Sigmoid colon (tissue), 7 donors: ENCODE results near the gene F2RL1. TPM values are rescaled to one million over a fixed set of nuclear protein-coding genes. Genes with fewer than 3 reads are reported as not detected.
"Not testable (repeated sequence)": the region's sequence is repeated elsewhere in the genome, so short reads cannot be mapped to it uniquely, and the experiment has no call there.

Experiments
- DNase-seq: peaks from one replicate; pipeline ENCODE4 v3.0.0-alpha.2; 2019
- H3K27ac ChIP-seq, 4 donors: fragments of 200-600 bp; sonication (generic); one replicate each; pipeline ENCODE4 v1.5.1; 2016 to 2019; ENCODE audit warnings: mild to moderate bottlenecking in 1 of 4
- H3K27me3 ChIP-seq, 3 donors: fragments of 200-600 bp; sonication (generic); one replicate each; pipeline ENCODE4 v1.5.1; 2019; ENCODE audit warnings: mild to moderate bottlenecking in 1 of 3
- H3K36me3 ChIP-seq, 4 donors: fragments of 200-600 bp; sonication (generic); one replicate each; pipeline ENCODE4 v1.5.1; 2016 to 2019
- H3K4me1 ChIP-seq, 4 donors: fragments of 200-600 bp; sonication (generic); one replicate each; pipeline ENCODE4 v1.5.1; 2017 to 2019
- H3K4me3 ChIP-seq, 4 donors: fragments of 200-600 bp; sonication (generic); one replicate each; pipeline ENCODE4 v1.5.1; 2017 to 2019; ENCODE audit warnings: mild to moderate bottlenecking in 2 of 4, moderate library complexity in 1 of 4
- H3K9me3 ChIP-seq, 4 donors: fragments of 200-600 bp in 3 of 4; sonication (generic) in 3 of 4; one replicate each; pipeline versions ENCODE4 v1.5.1 to v1.6.1; 2013 to 2019
- EP300 ChIP-seq, 4 donors: sonication (generic); formaldehyde crosslinking; IDR thresholded peaks; one replicate each; pipeline ENCODE4 v1.6.1; 2017; ENCODE audit warnings: antibody characterized with exemption in 4 of 4
- POLR2A ChIP-seq, 2 donors: fragments of 450-650 bp; IDR thresholded peaks; one replicate each; pipeline ENCODE4 v1.6.1; 2016; ENCODE audit warnings: antibody characterized with exemption in 2 of 2, mild to moderate bottlenecking in 2 of 2, moderate library complexity in 2 of 2
- POLR2AphosphoS5 ChIP-seq, 4 donors: sonication (generic); formaldehyde crosslinking; IDR thresholded peaks; one replicate each; pipeline ENCODE4 v1.6.1; 2017; ENCODE audit warnings: antibody characterized with exemption in 4 of 4
- WGBS, 2 donors: extraction: QIAGEN DNeasy Blood & Tissue Kit; methylation state at CpG; one replicate each; pipeline ENCODE4 v1.1.7; 2013; 5-methylcytosine and 5-hydroxymethylcytosine counted together
- intact Hi-C: fragments of 100-400 bp; cut with DNase I; formaldehyde crosslinking; loops from one replicate; pipeline ENCODE4 v1.15.1; 2023
- polyA plus RNA-seq, 3 donors: library from polyadenylated mRNA; stranded (reverse); fragments of 200-250 nt; gene quantifications; one replicate each; pipeline ENCODE4 v1.2.3, GENCODE V29; 2013
- total RNA-seq, 4 donors: library from RNA; depleted of rRNA; stranded (reverse); fragments of >200 nt; gene quantifications; one replicate each; pipeline ENCODE4 v1.1.0, GENCODE V29; 2016
- TF ChIP-seq, protein P1 (sequence below), 4 experiments: fragments of 450-650 bp in 3 of 4; fragments of 200-600 bp in 1 of 4; IDR thresholded peaks; one replicate each; pipeline ENCODE4 v1.5.1; 2016 to 2019; ENCODE audit warnings: antibody characterized with exemption in 4 of 4, mild to moderate bottlenecking in 3 of 4, moderate library complexity in 2 of 4
- donor health status: healthy with polysubstance abuse.
- donor health status: Bipolar disorder and iron deficiency.
- donor health status: healthy.

F2RL1 gene
- total and polyA plus RNA-seq, 7 donors = 0.16 to 51.7 (median 0.55) TPM

DNA sequence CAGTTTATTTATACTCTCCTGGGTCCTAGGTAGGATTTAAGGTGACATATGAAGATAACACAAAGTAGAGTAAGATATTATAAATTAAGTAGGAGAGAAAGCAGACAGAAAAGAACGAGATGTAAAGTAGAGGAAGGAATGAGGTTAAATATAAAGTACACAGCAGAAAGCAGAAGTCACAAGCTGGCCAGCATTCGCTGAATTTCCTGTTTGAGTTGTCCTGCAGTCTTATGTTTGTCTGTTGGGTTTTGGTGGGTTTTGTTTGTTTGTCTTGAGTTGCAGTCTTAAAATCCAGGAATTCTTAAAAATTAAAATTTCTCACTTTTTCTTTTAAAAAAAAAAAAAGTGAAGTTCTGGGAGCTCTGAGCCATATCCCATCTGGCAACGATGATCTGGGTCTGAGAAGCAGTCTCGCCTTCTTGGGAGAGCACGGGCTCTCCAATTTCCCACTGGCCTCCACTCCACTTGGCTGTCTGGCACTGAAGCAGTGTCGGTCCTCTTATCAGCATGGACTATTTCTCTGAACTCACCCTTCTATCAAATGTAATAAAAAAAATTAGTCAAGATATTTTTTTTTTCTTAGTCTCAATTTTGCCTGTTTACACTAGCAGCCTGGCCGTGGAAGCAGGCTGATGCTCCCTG lies 33.0 kb downstream of the F2RL1 start:
- intact Hi-C loops = no loop called here
- Histone ChIP-seq H3K4me3 (no peak overlapping the region), H3K27me3 (no peaks in the 10 kb centered on the region), H3K4me1 (no peaks in the 10 kb centered on the region), H3K9me3 (no peaks in the 10 kb centered on the region), H3K27ac (peak overlapping the region in 1 of 4 donors; percentile 31), H3K36me3 (no peaks in the 10 kb centered on the region)
- DNase-seq = no peak
- no peak for TF ChIP-seq POLR2A (IDR thresholded peaks at IDR 0.05)
- TF ChIP-seq POLR2AphosphoS5 (IDR thresholded peaks at IDR 0.05) = no peak
- TF ChIP-seq EP300 (IDR thresholded peaks at IDR 0.05) = no peak
- TF ChIP-seq, protein P1, sequence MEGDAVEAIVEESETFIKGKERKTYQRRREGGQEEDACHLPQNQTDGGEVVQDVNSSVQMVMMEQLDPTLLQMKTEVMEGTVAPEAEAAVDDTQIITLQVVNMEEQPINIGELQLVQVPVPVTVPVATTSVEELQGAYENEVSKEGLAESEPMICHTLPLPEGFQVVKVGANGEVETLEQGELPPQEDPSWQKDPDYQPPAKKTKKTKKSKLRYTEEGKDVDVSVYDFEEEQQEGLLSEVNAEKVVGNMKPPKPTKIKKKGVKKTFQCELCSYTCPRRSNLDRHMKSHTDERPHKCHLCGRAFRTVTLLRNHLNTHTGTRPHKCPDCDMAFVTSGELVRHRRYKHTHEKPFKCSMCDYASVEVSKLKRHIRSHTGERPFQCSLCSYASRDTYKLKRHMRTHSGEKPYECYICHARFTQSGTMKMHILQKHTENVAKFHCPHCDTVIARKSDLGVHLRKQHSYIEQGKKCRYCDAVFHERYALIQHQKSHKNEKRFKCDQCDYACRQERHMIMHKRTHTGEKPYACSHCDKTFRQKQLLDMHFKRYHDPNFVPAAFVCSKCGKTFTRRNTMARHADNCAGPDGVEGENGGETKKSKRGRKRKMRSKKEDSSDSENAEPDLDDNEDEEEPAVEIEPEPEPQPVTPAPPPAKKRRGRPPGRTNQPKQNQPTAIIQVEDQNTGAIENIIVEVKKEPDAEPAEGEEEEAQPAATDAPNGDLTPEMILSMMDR (IDR thresholded peaks at IDR 0.05) = no peak
- 51 to 65% methylated on average over 7 of the region's 7 CpGs for WGBS, 2 donors

DNA sequence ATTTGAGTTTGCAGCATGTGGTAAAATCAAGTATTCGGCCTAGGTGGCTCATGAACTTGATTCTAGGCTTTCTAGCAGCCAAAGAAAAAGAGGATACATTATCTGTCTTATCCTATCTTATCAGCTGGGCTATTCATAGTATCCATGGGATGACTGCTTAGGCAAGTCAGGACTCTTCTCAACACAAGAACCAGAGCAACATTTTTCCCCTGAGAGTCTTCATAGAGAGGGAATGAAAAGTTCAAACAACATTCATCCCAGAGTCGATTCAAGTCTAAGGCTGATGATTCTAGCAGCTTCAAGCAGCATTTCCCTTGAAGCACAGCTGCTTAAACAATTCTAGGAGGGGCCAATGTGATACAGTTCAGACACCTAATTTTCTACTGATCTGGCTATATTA lies 33.9 kb downstream of the F2RL1 start:
- no peaks in the 10 kb centered on the region for H3K9me3 ChIP-seq
- intact Hi-C loops = no loop called here
- TF ChIP-seq, protein P1 (IDR thresholded peaks at IDR 0.05) = no peak
- no peaks in the 10 kb centered on the region for H3K27me3 ChIP-seq
- H3K4me3 ChIP-seq = no peak overlapping the region
- H3K36me3 ChIP-seq = no peaks in the 10 kb centered on the region
- H3K4me1 ChIP-seq = no peaks in the 10 kb centered on the region
- no peak overlapping the region for H3K27ac ChIP-seq
- 71 to 78% methylated on average over 2 of the region's 2 CpGs for WGBS, 2 donors
- no peak for DNase-seq

DNA sequence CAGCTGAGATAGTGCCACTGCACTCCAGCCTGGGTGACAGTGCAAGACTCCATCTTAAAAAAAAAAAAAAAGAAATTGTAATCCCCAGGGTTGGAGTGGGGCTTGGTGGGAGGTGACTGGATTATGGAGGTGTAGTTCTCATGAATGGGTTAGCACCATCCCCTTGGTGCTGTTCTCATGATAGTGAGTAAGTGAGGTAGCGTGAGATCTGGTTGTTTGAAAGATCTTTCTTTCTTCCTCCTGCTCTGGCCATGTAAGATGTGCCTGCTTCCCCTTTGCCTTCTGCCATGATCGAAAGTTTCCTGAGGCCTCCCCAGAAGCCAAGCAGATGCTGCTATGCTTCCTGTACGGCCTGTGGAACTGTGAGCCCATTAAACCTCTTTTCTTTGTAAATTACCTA lies 34.9 kb downstream of the F2RL1 start:
- intact Hi-C loops = not testable (repeated sequence)
- 87 to 93% methylated on average over 3 of the region's 3 CpGs for WGBS, 2 donors

DNA sequence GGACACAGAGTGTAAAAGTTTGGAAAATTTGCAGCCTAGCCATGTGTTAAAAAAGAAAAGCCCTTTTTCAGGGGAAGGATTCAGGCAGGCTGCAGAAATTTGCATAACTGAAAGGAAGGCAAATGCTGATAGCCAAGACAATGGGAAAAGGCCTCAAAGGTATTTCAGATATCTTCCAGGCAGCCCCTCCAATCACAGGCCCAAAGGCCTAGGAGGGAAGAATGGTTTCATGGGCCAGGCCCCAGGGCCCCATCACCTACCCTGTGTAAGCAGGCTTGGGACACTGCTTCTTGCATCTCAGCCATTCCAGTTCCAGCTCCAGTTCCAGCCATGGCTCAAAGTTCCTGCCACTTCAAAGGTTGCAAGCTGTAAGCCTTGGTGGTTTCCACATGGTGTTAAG lies 35.8 kb downstream of the F2RL1 start:
- no peak overlapping the region for H3K4me3 ChIP-seq
- no peaks in the 10 kb centered on the region for H3K9me3 ChIP-seq
- intact Hi-C loops = no loop called here
- no peaks in the 10 kb centered on the region for H3K27me3 ChIP-seq
- H3K36me3 ChIP-seq = no peaks in the 10 kb centered on the region
- no peak for DNase-seq
- H3K27ac ChIP-seq = no peak overlapping the region
- TF ChIP-seq POLR2A (IDR thresholded peaks at IDR 0.05) (no peak), POLR2AphosphoS5 (IDR thresholded peaks at IDR 0.05) (no peak), EP300 (IDR thresholded peaks at IDR 0.05) (no peak)
- TF ChIP-seq, protein P1 (IDR thresholded peaks at IDR 0.05) = no peak
- H3K4me1 ChIP-seq = no peaks in the 10 kb centered on the region

More for the DNA sequence above, 34.9 kb downstream of the F2RL1 start:
- not testable (repeated sequence) for DNase-seq, H3K27ac ChIP-seq, H3K4me1 ChIP-seq, H3K4me3 ChIP-seq, H3K27me3 ChIP-seq, H3K36me3 ChIP-seq, H3K9me3 ChIP-seq

DNA sequence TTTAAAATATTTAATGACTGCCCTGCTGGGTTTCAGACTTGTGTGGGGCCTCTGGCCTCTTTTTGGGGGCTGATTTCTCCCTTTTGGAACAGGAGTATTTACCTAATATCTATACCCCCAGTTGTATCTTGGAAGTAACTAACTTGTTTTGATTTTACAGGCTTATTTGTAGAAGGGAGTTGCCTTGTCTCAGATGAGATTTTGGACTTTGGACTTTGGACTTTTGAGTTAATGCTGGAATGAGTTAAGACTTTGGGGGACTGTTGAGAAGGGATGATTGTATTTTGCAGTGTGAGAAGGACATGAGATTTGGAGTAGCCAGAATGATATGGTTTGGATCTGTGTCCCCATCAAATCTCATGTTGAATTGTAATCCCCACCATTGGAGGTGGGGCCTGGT lies 36.7 kb downstream of the F2RL1 start:
- intact Hi-C loops = not testable (repeated sequence)

DNA sequence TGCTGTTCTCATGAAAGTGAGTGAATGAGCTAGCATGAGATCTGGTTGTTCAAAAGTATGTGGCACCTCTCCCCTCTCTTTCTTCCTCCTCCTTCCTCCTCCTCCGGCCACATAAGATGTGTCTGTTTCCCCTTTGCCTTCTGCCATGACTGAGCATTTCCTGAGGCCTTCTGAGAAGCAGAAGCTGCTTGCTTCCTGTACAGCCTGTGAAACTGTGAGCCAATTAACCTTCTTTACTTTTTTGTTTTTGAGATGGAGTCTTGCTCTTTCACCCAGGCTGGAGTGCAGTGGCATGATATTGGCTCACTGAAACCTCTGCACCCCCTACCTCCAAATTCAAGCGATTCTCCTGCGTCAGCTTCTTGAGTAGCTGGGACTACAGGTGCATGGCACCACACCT lies 37.1 kb downstream of the F2RL1 start:
- intact Hi-C loops = no loop called here
- WGBS, 2 donors = 48 to 86% methylated on average over 3 of the region's 3 CpGs

More for the DNA sequence above, 36.7 kb downstream of the F2RL1 start:
- not testable (repeated sequence) for H3K4me1 ChIP-seq, DNase-seq, H3K9me3 ChIP-seq, H3K36me3 ChIP-seq, H3K27me3 ChIP-seq, H3K27ac ChIP-seq, H3K4me3 ChIP-seq

DNA sequence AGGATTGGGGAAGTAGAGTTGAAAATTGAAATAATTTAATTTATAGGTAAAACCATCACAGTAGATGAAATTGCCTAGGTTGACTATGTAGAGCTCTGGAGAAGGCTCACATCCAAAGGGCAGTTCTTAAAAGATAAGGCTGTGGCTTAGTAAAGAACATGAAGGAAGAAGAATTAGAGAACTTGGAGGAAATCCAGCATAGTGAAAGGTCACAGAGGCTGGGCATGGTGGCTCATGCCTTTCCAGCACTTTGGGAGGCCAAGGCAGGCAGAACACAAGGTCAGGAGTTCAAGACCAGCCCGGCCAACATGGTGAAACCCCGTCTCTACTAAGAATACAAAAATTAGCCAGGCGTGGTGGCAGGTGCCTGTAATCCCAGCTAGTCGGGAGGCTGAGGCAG lies 38.0 kb downstream of the F2RL1 start:
- intact Hi-C loops, H3K27me3 ChIP-seq, H3K36me3 ChIP-seq, H3K4me3 ChIP-seq, DNase-seq, H3K9me3 ChIP-seq, H3K4me1 ChIP-seq, H3K27ac ChIP-seq: not testable (repeated sequence)
- WGBS, 2 donors = 87 to 93% methylated on average over 4 of the region's 4 CpGs

More for the DNA sequence above, 37.1 kb downstream of the F2RL1 start:
- H3K9me3 ChIP-seq = no peaks in the 10 kb centered on the region
- no peaks in the 10 kb centered on the region for H3K27me3 ChIP-seq
- no peaks in the 10 kb centered on the region for H3K36me3 ChIP-seq
- TF ChIP-seq, protein P1 (IDR thresholded peaks at IDR 0.05) = no peak
- TF ChIP-seq POLR2A (IDR thresholded peaks at IDR 0.05) = no peak
- TF ChIP-seq POLR2AphosphoS5 (IDR thresholded peaks at IDR 0.05) = no peak
- no peak for TF ChIP-seq EP300 (IDR thresholded peaks at IDR 0.05)
- H3K27ac ChIP-seq = no peak overlapping the region
- DNase-seq = no peak
- H3K4me1 ChIP-seq = no peaks in the 10 kb centered on the region
- H3K4me3 ChIP-seq = no peak overlapping the region
